ENCODE data around the gene FBXL7. TPM values are rescaled to one million over a fixed set of nuclear protein-coding genes. Genes with fewer than 3 reads are reported as not detected.
A peak's percentile ranks its signal among the peaks of the same experiment; 100 is the strongest.

The FBXL7 gene
- total and polyA plus RNA-seq, 2 of the 8 experiments (the other 6 are each of a cell fraction or from before 2014, with no cell fraction given), result 17.7 to 17.8 TPM

DNA sequence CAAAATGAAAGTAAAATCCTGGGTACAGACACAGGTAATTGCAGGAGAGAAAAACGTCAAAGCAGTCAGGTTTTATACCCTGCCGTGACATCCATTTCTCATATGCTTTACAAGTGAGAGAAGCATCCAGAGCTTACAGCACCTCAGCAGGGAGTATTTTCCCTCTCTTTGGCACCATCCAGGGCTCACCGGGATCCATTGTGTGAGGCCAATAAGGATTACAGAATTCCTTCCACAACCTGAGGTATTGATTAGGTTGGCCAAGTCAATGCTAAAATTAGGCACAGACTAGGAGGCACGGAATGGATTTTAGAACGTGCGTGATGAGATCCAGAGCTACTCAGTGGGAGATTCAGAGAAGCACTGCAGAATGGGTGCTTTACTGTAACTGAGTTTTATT is 296.6 kb downstream of the FBXL7 start (continued):
- TF ChIP-seq TEAD4 (IDR thresholded peaks at IDR 0.05; ENCODE audit: low read depth, low read length), result peak; percentile 45; the same call in 1 of the 2 replicates
- no peak for TF ChIP-seq CHD2 (IDR thresholded peaks at IDR 0.05; ENCODE audit: low read length)
- no peak for TF ChIP-seq BRCA1 (IDR thresholded peaks at IDR 0.05; ENCODE audit: low read depth, low read length)
- no peak for TF ChIP-seq RNF2 (IDR thresholded peaks at IDR 0.05; ENCODE audit: borderline replicate concordance, low read depth, low read length, missing control alignments, poor library complexity, severe bottlenecking)
- no peak for TF ChIP-seq SIX5 (IDR thresholded peaks at IDR 0.05; ENCODE audit: low read depth, low read length)
- TF ChIP-seq KDM4A (IDR thresholded peaks at IDR 0.05; ENCODE audit: low read depth, low read length, severe bottlenecking), result no peak
- TF ChIP-seq GABPA (IDR thresholded peaks at IDR 0.05; ENCODE audit: borderline replicate concordance, insufficient read depth, low read length), result no peak
- no peak for TF ChIP-seq SP4 (IDR thresholded peaks at IDR 0.05; ENCODE audit: low read length)
- TF ChIP-seq, protein P1, sequence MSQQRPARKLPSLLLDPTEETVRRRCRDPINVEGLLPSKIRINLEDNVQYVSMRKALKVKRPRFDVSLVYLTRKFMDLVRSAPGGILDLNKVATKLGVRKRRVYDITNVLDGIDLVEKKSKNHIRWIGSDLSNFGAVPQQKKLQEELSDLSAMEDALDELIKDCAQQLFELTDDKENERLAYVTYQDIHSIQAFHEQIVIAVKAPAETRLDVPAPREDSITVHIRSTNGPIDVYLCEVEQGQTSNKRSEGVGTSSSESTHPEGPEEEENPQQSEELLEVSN (IDR thresholded peaks at IDR 0.05), result peak; percentile 67
- no peak for TF ChIP-seq CHD1 (IDR thresholded peaks at IDR 0.05; ENCODE audit: low read depth, low read length)
- TF ChIP-seq, protein P2, sequence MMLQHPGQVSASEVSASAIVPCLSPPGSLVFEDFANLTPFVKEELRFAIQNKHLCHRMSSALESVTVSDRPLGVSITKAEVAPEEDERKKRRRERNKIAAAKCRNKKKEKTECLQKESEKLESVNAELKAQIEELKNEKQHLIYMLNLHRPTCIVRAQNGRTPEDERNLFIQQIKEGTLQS (IDR thresholded peaks at IDR 0.05; ENCODE audit: insufficient read depth, low read depth, low read length), result no peak
- no peak for TF ChIP-seq SAP30 (IDR thresholded peaks at IDR 0.05; ENCODE audit: insufficient read depth, insufficient replicate concordance, low read length)
- TF ChIP-seq EP300 (IDR thresholded peaks at IDR 0.05; ENCODE audit: borderline replicate concordance in 1 of 2, low read depth in 2 of 2, low read length in 2 of 2), result peak in 1 of 2 experiments; percentile 24; a peak in 1 of 3 replicates
- no peak for TF ChIP-seq POU5F1 (IDR thresholded peaks at IDR 0.05; ENCODE audit: low read depth, low read length)
- no peak for TF ChIP-seq JUND (IDR thresholded peaks at IDR 0.05; ENCODE audit: low read length)
- TF ChIP-seq EGR1 (IDR thresholded peaks at IDR 0.05; ENCODE audit: borderline replicate concordance, low read depth, low read length), result no peak
- no peak for TF ChIP-seq CBX8 (IDR thresholded peaks at IDR 0.05; ENCODE audit: borderline replicate concordance, low read depth, low read length)
- TF ChIP-seq PHF8 (conservative IDR thresholded peaks at IDR 0.05; ENCODE audit: low read depth, low read length), result no peak

Measured in H1 (cell line).